ENCODE data around the gene CMSS1. TPM values are rescaled to one million over a fixed set of nuclear protein-coding genes. Genes with fewer than 3 reads are reported as not detected.

Gene CMSS1
- total and polyA plus RNA-seq, 4 experiments from 2014 or later = 18.3 to 29.4 (median 21.9) TPM

- Mint-ChIP-seq H3K4me3 (no peak overlapping the region), H3K36me3 (no peaks in the 10 kb centered on the region), H3K27ac (no peak overlapping the region), H3K27me3 (no peaks in the 10 kb centered on the region), H3K4me1 (no peaks in the 10 kb centered on the region), H3K9me3 (no peaks in the 10 kb centered on the region)
- H3K4me1 ChIP-seq (ENCODE audit: insufficient read depth, low read length) = no peaks in the 10 kb centered on the region
- no peaks in the 10 kb centered on the region for H3K36me3 ChIP-seq (ENCODE audit: insufficient read depth, low read length)
- H3K9me3 ChIP-seq (ENCODE audit: control insufficient read depth in 1 of 2, low read length in 2 of 2) = no peaks in the 10 kb centered on the region
- ChIA-PET CTCF (ENCODE audit: partially characterized antibody) (no interaction called here), POLR2A (ENCODE audit: partially characterized antibody) (no interaction called here)
- H3K27ac ChIP-seq (ENCODE audit: low read depth, low read length) = no peak overlapping the region
- H3K27me3 ChIP-seq (ENCODE audit: insufficient read depth, low read length) = no peaks in the 10 kb centered on the region
- intact Hi-C loops (cut with micrococcal nuclease) = no loop called here
- H3K4me3 ChIP-seq (ENCODE audit: low read length in 2 of 2) = no peak overlapping the region
- no peak for DNase-seq
These were observed 126.5 kb downstream of the CMSS1 start for GRCh38 chr3:99943931-99944761.

GRCh38 chr3:99945328-99945995, 127.8 kb downstream of the CMSS1 start:
- intact Hi-C loops (cut with micrococcal nuclease) = no loop called here
- H3K27ac Mint-ChIP-seq = no peak overlapping the region
- POLR2A ChIA-PET (ENCODE audit: partially characterized antibody) = no interaction called here
- H3K9me3 ChIP-seq (ENCODE audit: control insufficient read depth in 1 of 2, low read length in 2 of 2) = no peaks in the 10 kb centered on the region
- H3K27ac ChIP-seq (ENCODE audit: low read depth, low read length) = no peak overlapping the region
- no peaks in the 10 kb centered on the region for H3K9me3 Mint-ChIP-seq
- no peaks in the 10 kb centered on the region for H3K4me1 Mint-ChIP-seq
- DNase-seq = no peak
- no peaks in the 10 kb centered on the region for H3K27me3 ChIP-seq (ENCODE audit: insufficient read depth, low read length)
- H3K4me3 ChIP-seq (ENCODE audit: low read length in 2 of 2) = no peak overlapping the region
- H3K4me1 ChIP-seq (ENCODE audit: insufficient read depth, low read length) = no peaks in the 10 kb centered on the region
- H3K27me3 Mint-ChIP-seq = no peaks in the 10 kb centered on the region
- CTCF ChIA-PET (ENCODE audit: partially characterized antibody) = no interaction called here
- no peaks in the 10 kb centered on the region for H3K36me3 ChIP-seq (ENCODE audit: insufficient read depth, low read length)
- no peaks in the 10 kb centered on the region for H3K36me3 Mint-ChIP-seq
- H3K4me3 Mint-ChIP-seq = no peak overlapping the region

DNA sequence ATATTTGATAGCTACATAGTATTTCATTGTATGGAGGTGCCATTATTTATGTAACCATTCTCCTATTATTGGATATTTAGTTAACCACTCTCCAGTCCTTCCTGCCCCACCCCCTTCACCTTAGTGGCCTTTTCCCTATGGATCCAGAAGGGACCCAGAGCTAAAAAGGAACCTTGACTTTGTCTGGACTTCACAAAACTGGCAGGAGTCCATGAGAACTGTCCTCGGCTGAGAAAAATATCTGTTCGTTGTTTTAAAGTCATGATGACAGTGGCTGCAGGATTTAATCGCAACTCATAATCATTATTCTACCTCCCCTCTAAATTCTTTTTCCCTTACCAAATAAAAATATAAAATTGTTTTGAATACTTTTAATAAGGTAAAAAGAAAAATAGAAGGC, 129.7 kb downstream of the CMSS1 start:
- intact Hi-C loops (cut with micrococcal nuclease) = no loop called here
- Mint-ChIP-seq H3K27me3 (no peaks in the 10 kb centered on the region), H3K36me3 (no peaks in the 10 kb centered on the region), H3K4me3 (no peak overlapping the region), H3K4me1 (no peaks in the 10 kb centered on the region), H3K9me3 (no peaks in the 10 kb centered on the region), H3K27ac (no peak overlapping the region)
- POLR2A ChIA-PET (ENCODE audit: partially characterized antibody) = no interaction called here
- H3K27me3 ChIP-seq (ENCODE audit: insufficient read depth, low read length) = no peaks in the 10 kb centered on the region
- DNase-seq = no peak
- H3K27ac ChIP-seq (ENCODE audit: low read depth, low read length) = no peak overlapping the region
- H3K9me3 ChIP-seq (ENCODE audit: control insufficient read depth in 1 of 2, low read length in 2 of 2) = no peaks in the 10 kb centered on the region
- no peaks in the 10 kb centered on the region for H3K36me3 ChIP-seq (ENCODE audit: insufficient read depth, low read length)
- H3K4me1 ChIP-seq (ENCODE audit: insufficient read depth, low read length) = no peaks in the 10 kb centered on the region
- CTCF ChIA-PET (ENCODE audit: partially characterized antibody) = no interaction called here
- H3K4me3 ChIP-seq (ENCODE audit: low read length in 2 of 2) = no peak overlapping the region

DNA sequence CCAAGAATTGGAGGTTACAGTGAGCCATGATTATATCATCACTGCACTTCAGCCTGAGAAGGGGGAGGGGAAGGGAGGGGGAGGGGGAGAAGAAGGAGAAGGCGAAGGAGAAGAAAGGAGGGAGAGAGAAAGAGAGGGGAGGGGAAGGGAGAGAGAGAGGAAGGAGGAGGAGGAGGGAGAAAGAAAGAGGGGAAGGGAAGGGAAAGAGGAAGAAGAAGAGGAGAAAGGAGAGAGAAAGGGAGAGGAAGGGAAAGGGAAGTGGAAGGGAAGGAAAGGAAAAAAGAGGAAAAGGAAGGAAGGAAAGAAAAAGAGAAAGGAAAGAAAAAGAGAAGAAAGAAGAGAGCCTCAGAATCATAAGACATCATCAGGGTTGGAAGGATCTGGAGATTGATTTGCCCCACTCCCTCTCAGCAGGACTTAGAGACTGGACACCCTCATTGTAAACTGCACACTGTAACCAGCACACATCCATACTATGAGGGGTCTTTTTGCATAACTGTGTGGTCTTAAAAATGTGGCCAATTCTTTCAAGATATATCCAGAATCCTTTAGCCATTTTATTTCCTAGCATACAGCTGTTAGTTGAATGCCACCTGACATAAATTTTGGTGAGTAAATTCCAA, 130.9 kb downstream of the CMSS1 start:
- no peaks in the 10 kb centered on the region for H3K9me3 ChIP-seq (ENCODE audit: control insufficient read depth in 1 of 2, low read length in 2 of 2)
- no peak for DNase-seq
- ChIA-PET POLR2A (ENCODE audit: partially characterized antibody) (no interaction called here), CTCF (ENCODE audit: partially characterized antibody) (no interaction called here)
- H3K9me3 Mint-ChIP-seq = no peaks in the 10 kb centered on the region
- H3K4me3 Mint-ChIP-seq = no peak overlapping the region
- peak overlapping the region in 1 of 7 donors; percentile 52 for H3K27ac Mint-ChIP-seq
- no peaks in the 10 kb centered on the region for H3K27me3 Mint-ChIP-seq
- H3K36me3 ChIP-seq (ENCODE audit: insufficient read depth, low read length) = no peaks in the 10 kb centered on the region
- no peak overlapping the region for H3K4me3 ChIP-seq (ENCODE audit: low read length in 2 of 2)
- intact Hi-C loops (cut with micrococcal nuclease) = no loop called here
- H3K27me3 ChIP-seq (ENCODE audit: insufficient read depth, low read length) = no peaks in the 10 kb centered on the region
- H3K27ac ChIP-seq (ENCODE audit: low read depth, low read length) = no peak overlapping the region
- H3K4me1 ChIP-seq (ENCODE audit: insufficient read depth, low read length) = no peaks in the 10 kb centered on the region
- no peaks in the 10 kb centered on the region for H3K4me1 Mint-ChIP-seq
- H3K36me3 Mint-ChIP-seq = no peaks in the 10 kb centered on the region

DNA sequence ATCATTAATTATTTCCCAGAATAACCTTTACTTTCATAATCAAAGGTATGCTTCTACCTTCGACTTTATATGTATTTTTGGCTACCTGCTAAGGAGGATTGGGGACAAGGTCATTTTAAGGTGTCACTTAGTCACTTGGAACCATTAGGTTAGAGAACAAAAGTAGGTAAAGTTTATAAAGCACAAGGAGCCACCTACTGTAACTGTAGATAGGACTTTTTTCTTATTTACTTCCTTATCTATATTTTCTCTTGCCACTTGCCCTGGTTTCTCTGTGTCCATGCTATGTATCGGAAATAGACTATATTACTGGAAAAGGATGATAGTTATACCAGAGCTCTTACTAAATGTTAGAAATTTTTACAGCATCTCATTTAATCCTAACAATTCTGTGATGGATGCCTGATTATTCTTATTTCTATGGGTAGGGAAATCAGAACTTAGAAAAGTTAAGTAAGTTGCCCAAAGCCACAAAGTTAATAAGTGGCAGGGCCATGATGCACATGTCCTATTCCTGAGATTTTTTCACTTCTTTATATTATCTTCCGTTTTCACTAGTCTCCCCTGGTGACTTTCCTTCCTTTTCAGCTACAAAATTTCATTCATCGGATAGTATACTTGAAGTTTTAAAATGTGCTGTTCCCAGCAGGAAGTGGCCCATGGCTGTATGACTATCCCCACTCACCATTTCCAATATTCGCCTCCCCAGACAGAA, 132.5 kb downstream of the CMSS1 start:
- ChIA-PET POLR2A (ENCODE audit: partially characterized antibody) (no interaction called here), CTCF (ENCODE audit: partially characterized antibody) (interaction anchor here (1.0 kb wide), 1 partner anchor 14 kb away, joined by 3 read pairs; no protein-coding TSS in a partner anchor)
- Mint-ChIP-seq H3K36me3 (no peaks in the 10 kb centered on the region), H3K27ac (no peak overlapping the region), H3K27me3 (no peaks in the 10 kb centered on the region), H3K4me3 (no peak overlapping the region), H3K4me1 (no peaks in the 10 kb centered on the region), H3K9me3 (no peaks in the 10 kb centered on the region)
- no peaks in the 10 kb centered on the region for H3K27me3 ChIP-seq (ENCODE audit: insufficient read depth, low read length)
- no peaks in the 10 kb centered on the region for H3K36me3 ChIP-seq (ENCODE audit: insufficient read depth, low read length)
- DNase-seq = no peak
- H3K9me3 ChIP-seq (ENCODE audit: control insufficient read depth in 1 of 2, low read length in 2 of 2) = no peaks in the 10 kb centered on the region
- intact Hi-C loops (cut with micrococcal nuclease) = no loop called here
- H3K27ac ChIP-seq (ENCODE audit: low read depth, low read length) = no peak overlapping the region
- no peaks in the 10 kb centered on the region for H3K4me1 ChIP-seq (ENCODE audit: insufficient read depth, low read length)
- H3K4me3 ChIP-seq (ENCODE audit: low read length in 2 of 2) = no peak overlapping the region

- H3K27me3 Mint-ChIP-seq = no peaks in the 10 kb centered on the region
- ChIA-PET POLR2A (ENCODE audit: partially characterized antibody) (no interaction called here), CTCF (ENCODE audit: partially characterized antibody) (interaction anchor here (1.0 kb wide), 1 partner anchor 15 kb away, joined by 3 read pairs; no protein-coding TSS in a partner anchor)
- no peak for DNase-seq
- H3K4me1 Mint-ChIP-seq = no peaks in the 10 kb centered on the region
- Histone ChIP-seq H3K4me1 (ENCODE audit: insufficient read depth, low read length) (no peaks in the 10 kb centered on the region), H3K4me3 (ENCODE audit: low read length in 2 of 2) (no peak overlapping the region), H3K27me3 (ENCODE audit: insufficient read depth, low read length) (no peaks in the 10 kb centered on the region), H3K9me3 (ENCODE audit: control insufficient read depth in 1 of 2, low read length in 2 of 2) (no peaks in the 10 kb centered on the region), H3K27ac (ENCODE audit: low read depth, low read length) (no peak overlapping the region), H3K36me3 (ENCODE audit: insufficient read depth, low read length) (no peaks in the 10 kb centered on the region)
- H3K27ac Mint-ChIP-seq = no peak overlapping the region
- H3K4me3 Mint-ChIP-seq = no peak overlapping the region
- no peaks in the 10 kb centered on the region for H3K9me3 Mint-ChIP-seq
- H3K36me3 Mint-ChIP-seq = no peaks in the 10 kb centered on the region
- intact Hi-C loops (cut with micrococcal nuclease) = no loop called here
These were observed 133.3 kb downstream of the CMSS1 start for GRCh38 chr3:99950921-99951320.

DNA sequence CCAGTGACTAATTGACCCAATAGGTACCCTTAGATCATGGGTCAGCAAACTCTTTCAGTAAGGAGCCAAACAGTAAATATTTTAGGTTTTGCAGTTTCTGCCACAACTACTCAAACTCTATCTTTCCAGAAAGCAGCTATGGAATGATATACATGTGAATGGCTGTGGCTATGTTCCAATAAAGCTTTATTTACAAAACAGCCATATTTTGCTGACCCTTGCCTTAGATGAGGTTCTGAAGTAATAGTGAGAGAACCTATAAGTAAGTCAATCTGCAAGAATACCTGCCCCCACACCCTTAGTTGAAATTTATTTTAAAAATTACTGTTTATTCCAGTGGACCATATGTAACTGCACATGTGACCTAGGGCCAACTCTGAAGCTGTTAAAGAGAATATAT, 134.0 kb downstream of the CMSS1 start:
- H3K4me3 ChIP-seq (ENCODE audit: low read length in 2 of 2) = no peak overlapping the region
- ChIA-PET POLR2A (ENCODE audit: partially characterized antibody) (no interaction called here), CTCF (ENCODE audit: partially characterized antibody) (no interaction called here)
- intact Hi-C loops (cut with micrococcal nuclease) = no loop called here
- H3K9me3 ChIP-seq (ENCODE audit: control insufficient read depth in 1 of 2, low read length in 2 of 2) = no peaks in the 10 kb centered on the region
- Mint-ChIP-seq H3K36me3 (no peaks in the 10 kb centered on the region), H3K9me3 (no peaks in the 10 kb centered on the region), H3K4me1 (peaks cover 0 to 3% (median 0%) of the 10 kb centered on the region in 4 donors), H3K27ac (no peak overlapping the region), H3K27me3 (no peaks in the 10 kb centered on the region), H3K4me3 (no peak overlapping the region)
- DNase-seq = no peak
- H3K4me1 ChIP-seq (ENCODE audit: insufficient read depth, low read length) = no peaks in the 10 kb centered on the region
- H3K36me3 ChIP-seq (ENCODE audit: insufficient read depth, low read length) = no peaks in the 10 kb centered on the region
- no peaks in the 10 kb centered on the region for H3K27me3 ChIP-seq (ENCODE audit: insufficient read depth, low read length)
- no peak overlapping the region for H3K27ac ChIP-seq (ENCODE audit: low read depth, low read length)

All from CD4-positive, alpha-beta memory T cell (primary cell).